Putamen (tissue), 1 donor: ENCODE measurements around the gene CHCHD2.
"Not testable (repeated sequence)": the region's sequence is repeated elsewhere in the genome, so short reads cannot be mapped to it uniquely, and the experiment has no call there.

Experiments used
- DNase-seq: peaks from one replicate; pipeline ENCODE4 v3.0.0-alpha.2; 2016; ENCODE audit warnings: low spot score

Gene CHCHD2, protein sequence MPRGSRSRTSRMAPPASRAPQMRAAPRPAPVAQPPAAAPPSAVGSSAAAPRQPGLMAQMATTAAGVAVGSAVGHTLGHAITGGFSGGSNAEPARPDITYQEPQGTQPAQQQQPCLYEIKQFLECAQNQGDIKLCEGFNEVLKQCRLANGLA

DNA sequence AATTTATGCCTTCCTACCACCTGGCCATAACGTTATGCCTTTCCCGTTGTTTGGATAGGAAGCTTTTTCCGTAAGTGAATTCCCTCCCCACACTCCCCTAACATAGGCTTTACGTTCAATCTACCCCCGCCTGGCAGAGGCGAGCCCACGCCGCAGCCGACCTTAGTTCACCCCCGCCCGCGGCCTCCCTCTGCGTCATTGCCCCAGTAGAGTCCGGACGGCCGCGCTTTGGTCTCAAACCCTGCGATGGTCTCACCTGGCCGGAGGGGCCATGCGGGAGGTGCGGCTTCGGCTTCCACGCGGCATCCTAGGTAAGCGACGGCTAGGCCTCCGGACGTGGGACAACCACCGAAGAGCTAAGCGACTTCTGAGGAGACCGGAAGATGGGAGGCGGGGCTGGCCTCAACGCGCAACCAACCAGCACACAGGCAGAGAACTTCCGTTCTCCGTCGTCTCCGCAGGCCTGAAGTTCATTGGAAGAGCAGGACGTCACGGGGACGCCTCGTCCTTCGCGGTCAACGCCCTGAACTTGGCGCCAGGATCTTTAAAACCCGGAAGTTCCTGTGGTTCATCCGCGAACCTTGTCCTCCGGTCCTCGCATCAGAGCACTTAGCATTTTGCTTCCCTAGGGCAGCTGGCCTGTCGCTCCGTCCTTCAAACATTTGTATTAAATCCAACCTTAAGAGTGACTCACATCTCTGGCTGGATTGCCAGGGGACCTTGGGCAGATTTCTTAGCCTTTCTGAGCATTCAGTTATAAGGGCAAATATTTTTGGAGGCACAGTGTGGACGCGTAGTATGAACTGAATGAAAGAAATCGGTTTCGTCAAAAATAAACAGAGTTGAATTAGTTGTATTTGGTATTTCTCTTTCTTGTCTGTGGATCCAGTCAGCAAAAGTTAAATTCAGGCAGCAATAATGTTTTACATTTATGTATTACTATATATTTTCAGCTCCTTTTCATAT is at the start of gene CHCHD2:
CHCHD2 (minus strand) TSS at position 369 of the 966 bp plus-strand sequence; CDS start at position 306, 63 bp downstream.
- DNase-seq = peak; percentile 99

DNA sequence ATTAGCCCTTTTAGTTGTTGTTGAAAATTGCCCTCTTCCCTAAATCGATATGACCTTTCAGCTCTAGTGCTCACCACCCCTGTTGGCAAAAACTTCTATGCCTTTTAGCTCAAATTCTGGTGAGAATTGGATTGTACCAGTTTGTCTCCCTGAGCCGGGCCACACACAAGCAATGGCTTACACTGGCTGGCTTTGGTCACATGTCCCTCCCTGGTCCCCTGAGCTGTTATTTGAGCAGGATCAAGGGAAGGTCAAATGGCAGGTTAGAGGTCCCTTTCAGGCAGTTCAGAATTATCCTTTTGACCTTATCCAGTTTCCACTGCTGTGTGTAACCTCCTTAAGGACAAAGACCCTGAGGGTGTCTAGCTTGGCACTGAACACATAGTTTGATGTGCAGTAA is 24.8 kb upstream of the CHCHD2 start:
- DNase-seq = not testable (repeated sequence)

DNA sequence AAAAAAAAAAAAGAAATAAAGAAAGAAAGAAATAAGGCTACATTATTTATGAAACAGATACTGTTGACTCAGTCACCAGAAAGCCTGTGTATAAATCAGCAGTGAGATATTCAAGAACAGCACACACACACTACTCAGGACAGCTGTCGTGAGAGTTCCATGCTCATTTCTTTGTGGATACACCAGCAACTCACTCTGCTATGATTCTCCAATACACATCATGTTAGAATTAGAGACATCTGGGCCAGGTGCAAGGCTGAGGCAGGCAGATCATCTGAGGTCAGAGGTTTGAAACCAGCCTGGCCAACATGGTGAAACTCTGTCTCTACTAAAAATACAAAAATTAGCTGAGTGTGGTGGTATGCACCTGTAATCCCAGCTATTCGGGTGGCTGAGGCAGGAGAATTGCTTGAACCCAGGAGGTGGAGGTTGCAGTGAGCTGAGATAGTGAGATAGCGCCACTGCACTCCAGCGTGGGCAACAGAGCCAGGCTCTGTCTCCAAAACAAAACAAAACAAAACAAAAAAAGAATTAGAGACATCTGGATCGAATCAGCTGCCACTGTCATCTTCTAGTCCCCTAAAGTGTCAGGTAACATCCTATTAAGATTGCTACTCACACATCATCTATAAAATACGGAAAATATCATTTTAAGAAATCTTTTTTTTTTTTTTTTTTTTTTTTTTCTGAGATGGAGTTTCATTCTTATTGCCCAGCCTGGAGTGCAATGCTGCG is 21.1 kb upstream of the CHCHD2 start:
- DNase-seq = no peak

DNA sequence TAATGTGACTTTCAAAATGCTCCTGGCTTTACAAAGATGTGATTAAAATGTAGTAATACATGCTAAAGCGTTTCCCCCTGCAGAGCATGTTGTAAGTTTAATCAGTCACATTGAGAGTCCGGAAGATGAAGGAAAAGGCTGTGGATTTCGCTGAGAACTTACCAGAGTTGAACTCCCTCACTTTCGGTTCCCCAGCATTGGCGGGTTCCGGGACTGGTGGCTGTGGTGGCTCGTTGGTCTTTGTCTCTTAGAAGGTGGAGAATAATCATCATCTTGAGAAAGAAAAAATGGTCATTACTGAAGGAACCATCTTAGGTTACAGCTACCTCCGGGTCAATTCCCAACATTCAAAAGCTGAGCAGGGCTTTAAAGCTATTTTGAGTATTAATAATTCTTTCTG is 19.6 kb upstream of the CHCHD2 start:
- DNase-seq = no peak

DNA sequence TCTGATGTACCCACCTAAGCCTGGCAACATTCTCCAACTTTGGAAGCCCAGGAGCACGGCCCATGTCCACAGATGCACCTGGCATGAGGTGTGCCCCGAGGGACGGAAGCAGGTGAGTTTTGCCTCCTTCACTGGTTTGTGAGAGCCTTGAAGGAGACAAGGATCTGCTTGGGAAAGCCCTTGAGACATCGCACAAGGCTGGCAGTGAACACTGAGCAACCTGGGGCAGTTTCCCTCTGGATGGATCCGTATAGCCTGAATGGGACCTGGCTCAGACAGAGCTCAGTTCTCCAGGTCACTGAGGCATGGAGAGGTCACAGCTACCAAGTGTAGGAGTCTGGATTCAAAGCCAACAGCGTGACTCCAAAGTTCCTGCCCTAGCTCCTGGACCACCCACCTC is 18.7 kb upstream of the CHCHD2 start:
- DNase-seq = no peak

DNA sequence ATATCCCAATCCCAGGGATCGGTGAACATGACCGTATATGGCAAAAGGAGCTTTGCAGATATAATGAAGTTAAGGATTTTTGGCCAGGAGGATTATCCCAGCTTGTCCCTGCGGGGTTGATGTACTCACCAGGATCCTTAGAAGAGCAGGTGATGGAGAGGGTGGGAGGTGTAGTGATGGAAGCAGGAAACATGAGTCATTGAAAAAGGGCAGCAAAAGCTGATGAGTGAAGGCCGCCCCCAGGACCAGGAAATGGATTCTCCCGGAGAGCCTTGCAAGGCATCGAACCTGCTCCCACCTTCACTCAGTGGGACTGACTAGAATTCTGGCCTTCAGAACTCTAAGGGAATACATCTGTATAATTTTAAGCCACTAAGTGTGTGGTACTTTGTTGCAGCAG is 15.2 kb upstream of the CHCHD2 start:
- DNase-seq = peak; percentile 34

DNA sequence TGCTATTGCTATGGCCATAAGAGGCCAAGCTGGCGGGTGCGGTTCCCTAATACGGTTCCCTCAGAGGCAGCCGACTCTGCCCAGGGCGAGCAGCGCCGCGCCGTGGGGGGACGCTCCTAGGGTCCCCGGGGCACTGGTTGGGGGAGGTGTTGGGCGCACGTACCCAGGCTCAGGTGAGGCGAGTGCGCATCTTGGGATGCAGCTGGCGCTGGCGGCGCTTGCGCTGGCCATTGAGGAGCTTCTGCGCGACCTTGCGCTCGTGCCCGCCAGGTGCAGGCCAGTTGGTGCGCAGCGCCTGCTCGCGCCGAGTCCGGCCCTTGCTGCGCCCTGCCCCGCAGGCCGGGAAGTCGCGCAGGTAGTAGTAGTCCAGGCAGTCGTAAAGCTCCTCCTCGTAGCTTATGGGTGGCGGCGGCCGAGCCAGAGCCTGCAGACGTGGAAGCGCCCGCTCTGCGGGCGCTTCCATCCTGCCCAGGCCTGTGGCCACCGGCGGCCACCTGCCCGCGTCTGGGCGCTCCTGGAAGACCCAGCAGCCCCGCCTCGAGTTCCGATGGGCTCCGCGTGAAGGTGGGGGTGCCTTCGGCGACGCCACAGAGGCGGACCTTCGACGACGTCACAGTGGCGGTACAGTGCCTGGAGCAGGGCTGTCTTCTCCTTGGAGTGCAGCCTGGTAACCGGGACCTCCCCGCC is 9.7 kb upstream of the CHCHD2 start, which contains the start of gene NUPR2:
NUPR2 (minus strand) TSS at position 566 of the 687 bp plus-strand sequence; CDS start at position 463, 103 bp downstream.
- DNase-seq = no peak

DNA sequence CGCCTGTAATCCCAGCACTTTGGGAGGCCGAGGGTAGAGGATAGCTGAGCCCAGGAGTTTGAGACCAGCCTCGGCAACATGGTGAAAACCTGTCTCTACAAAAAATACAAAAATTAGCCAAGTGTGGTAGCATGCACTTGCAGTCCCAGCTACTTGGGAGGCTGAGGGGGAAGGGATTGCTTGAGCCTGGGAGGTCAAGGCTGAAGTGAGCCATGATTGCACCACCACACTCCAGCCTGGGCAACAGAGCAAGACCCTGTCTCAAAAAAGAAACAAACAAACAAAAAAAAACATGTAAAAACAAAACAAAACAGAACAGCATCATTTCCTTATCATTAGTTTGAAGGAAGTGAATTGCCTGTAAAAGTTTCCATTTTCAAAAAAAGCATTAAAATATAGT is 6.0 kb upstream of the CHCHD2 start:
- not testable (repeated sequence) for DNase-seq

DNA sequence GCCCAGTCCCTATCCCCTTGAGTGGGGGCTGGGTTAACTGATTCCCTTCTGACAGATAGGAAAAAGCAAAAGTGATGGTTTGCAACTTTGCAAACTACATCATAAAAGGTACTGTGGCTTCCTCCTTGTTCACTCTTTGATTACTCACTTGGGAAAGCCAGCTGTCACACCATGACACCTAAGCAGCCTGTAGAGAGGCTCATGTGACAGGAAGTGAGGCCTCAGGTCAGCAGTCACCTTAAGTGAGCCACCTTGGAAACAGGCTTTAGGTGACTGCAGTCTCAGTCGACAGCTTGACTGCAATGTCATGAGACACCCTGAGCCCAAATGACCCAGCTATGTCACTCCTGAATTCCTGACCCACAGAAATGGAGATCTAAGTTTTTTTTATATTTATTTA is 4.3 kb upstream of the CHCHD2 start:
- no peak for DNase-seq

DNA sequence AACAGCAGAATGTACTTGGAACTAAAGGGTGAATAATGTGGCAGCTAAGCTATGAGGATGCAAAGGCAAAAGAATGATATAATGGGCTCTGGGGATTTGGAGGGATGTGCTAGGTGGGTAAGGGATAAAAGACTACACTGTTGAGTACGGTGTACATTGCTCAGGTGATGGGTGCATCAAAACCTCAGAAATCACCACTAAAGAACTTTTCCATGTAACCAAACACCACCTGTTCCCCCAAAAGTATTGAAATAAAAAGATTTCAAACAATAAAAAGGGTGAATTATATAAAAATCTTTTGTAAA is 1.6 kb upstream of the CHCHD2 start:
- DNase-seq = no peak

DNA sequence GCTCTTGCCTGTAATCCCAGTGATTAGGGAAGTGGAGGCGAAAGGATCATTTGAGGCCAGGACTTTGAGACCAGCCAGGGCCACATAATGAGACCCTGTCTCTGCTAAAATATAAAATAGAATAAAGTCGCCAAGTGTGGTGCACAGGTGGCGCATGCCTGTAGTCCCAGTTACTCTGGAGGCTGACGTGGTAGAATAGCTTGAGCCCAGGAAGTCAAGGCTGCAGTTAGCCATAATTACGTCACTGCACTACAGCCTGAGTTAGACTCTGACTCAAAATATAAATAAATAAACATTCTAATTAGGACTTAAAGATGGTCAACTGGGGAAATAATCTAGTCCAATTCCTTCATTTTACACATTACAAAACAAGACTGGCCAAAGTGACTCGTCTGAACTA is 768 bp downstream of the CHCHD2 start:
- no peak for DNase-seq

DNA sequence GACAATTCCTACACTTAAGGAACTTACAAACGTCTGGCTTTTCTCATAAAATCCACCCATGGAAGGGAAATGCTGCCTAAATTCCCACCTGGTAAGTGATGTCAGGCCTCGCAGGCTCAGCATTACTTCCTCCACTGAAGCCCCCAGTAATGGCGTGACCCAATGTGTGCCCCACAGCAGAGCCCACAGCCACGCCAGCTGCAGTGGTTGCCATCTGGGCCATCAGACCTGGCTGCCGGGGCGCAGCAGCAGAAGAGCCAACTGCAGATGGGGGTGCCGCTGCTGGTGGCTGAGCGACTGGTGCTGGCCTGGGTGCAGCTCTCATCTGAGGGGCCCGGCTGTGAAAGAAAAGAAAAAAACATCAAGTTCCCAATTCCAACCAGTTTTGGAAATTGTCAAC is 2.1 kb downstream of the CHCHD2 start:
- DNase-seq = not testable (repeated sequence)

DNA sequence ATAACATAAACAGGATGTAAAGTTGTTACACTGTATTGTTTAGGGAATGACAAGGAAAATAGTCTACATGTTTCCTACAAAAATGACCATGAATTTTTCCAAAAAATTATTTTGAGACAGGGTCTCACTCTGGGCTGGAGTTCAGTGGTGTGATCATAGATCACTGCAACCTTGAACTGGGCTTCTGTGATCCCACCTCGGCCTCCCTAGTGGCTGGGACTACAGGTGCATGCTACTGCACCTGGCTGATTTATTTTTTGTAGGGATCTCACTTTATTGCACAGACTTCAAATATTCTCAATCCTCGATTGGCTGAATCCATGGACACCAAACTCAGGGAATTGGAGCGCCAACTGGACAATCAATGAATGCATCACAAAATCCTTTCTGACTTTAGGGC is 6.6 kb downstream of the CHCHD2 start:
- no peak for DNase-seq

DNA sequence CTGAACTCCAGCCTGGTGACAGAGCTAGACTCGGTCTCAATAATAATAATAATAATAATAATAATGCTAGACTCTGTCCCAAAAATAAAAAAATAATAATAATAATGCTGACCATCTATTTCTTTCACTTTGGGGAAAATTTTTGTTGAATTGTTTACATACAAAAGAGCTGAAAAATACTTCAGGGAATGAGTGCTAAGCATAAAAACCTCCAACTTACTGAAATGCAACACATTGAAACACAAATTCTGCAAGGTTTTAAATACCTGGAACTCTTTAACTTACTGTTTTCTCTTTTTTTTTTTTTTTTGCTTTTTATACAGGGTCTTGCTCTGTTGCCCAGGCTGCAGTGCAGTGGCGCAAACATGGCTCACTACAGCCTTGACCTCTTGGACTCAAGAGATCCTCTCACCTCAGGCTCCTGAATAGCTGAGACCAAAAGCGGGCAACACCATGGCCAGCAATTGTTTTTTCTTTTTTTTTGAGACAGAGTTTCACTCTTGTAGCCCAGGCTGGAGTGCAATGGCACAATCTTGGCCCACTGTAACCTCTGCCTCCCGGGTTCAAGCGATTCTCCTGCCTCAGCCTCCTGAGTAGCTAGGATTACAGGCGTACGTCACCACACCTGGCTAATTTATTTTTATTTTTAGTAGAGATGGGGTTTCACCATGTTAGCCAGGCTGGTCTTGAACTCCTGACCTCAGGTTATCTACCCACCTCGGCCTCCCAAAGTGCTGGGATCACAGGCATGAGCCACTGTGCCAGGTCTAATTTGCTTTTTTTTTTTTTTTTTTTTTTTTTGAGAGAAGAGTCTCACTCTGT is 7.9 kb downstream of the CHCHD2 start:
- DNase-seq = not testable (repeated sequence)

DNA sequence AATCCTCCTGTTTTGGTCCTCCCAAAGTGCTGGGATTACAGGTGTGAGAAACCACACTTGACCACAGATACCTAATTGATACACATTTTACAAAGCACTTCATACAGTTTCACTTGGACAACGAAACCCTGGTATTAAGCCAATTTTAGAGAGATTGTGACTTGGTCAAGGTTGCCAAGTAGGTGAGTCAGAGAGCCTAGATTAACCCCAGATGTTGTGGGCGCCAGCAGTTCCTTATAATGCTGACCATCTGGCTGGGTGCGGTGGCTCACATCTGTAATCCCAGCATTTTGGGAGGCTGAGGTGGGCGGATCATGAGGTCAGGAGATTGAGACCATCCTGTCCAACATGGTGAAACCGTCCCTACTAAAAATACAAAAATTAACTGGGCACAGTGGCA is 8.6 kb downstream of the CHCHD2 start:
- DNase-seq = no peak

DNA sequence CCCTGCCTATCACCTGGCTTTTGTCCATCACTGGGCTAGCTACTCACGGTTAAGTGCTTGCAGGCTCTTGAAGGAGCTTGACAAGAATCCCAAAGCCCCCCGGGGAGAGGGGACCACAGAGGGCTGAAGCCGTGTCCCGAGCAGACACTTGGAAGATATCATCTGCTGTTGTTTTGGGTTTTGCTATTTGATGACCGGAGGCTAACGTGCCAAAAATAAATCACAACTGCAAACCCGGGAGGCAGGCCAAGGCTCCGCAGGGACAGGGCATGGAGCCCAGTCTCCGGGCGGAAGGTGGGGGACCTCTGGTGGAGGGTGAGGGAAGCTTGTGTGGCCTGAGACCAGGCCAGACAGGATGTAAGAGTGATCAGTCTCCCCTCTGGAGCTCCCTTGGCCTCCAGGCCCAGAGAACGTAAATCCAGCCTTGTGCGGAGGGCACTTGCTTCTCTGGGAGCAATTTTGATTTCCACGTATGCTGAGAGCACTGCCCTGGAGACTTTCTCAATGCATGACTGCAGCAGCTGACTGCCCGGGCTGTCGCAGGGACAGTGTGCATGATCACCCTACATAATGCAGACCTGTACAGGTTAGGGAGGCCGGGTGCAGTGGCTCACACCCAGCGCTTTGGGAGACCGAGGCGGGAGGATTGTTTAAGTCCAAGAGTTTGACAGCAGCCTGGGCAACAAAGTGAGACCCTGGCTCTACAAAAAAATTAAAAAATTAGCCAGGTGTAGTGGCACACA is 13.3 kb downstream of the CHCHD2 start, which contains the start of gene PHKG1:
PHKG1 (minus strand) TSS at position 164 of the 743 bp plus-strand sequence. CDS start 4,011 bp downstream, outside the sequence.
- DNase-seq = peak; percentile 84

DNA sequence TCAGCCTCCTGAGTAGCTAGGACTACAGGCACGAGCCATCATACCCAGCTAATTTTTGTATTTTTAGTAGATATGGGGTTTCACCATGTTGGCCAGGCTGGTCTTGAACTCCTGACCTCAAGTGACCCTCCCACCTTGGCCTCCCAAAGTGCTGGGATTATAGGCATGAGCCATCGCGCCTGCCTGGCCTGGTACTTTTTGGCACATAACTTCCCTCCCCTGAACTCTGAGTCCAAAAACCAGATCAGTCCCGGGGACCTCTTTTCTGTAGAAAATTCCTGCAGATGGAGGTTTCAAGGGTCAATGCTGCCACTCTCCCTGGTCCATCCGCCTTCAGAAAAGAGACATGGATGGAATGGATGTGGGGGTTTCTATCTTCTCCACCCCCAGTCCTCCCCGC is 13.9 kb downstream of the CHCHD2 start:
- not testable (repeated sequence) for DNase-seq

DNA sequence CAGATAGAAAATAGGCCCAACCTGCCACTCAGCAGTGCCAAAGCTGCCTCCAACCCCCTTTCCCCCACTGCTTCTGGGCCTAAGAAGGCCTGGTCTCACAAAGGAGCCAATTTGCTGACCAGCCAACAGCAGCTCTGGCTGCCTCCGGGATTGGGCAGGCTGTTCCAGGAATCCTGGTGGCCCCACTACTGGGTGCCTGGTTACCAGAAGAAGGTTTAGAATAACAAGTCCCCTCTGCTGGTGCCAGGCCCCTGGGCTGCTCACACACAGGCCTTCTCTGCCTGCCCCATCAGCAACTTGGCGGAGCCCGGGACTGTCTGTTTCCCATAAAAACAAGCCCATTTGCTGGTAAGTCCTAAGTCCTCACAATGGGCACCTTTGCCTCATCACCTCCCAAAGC is 14.7 kb downstream of the CHCHD2 start:
- peak; percentile 68 for DNase-seq

DNA sequence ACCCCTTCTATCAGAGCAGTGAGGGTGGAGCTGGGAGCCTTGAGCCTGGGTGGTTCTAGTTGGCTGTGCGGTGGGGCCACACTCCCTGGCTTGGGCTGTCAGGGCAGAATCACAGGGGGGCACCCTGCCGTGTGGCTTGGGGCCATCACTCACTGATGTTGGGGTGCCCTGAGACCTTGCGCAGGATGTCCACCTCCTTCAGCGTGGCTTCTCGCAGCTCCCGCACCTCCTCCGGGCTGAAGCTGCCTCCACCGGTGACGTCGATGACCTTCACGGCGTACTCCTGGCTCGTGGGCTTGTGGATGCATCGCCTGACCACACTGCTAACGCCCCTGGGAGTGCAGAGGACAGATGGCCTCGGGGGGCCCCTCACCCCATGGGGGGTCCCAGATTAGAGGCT is 18.8 kb downstream of the CHCHD2 start:
- DNase-seq = no peak

DNA sequence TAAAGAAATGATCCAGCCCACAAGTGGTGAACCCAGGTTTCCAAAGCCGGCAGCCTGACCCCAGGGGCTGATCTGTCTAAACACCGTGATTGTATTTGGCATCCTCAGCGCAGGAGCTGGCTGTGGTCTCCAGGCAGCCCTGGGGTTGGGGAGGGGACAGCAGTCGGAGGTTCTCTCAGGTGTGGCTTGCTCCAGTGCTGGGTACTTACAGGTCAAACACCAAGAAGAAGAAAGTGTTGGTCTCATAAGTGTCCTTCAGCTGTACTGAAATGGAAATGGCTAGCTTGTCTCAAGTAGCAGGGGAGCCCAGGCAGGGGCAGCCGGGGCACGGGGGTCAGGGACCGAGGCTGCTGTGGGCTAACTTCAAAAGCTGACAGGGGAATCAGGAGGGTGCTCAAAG is 19.5 kb downstream of the CHCHD2 start:
- DNase-seq = no peak
